KG1 (cell line): Measurements from ENCODE around the gene DAB2IP.
"Not testable (repeated sequence)": the region's sequence is repeated elsewhere in the genome, so short reads cannot be mapped to it uniquely, and the experiment has no call there.

Experiments used
- DNase-seq: peaks from one replicate; lab custom pipeline; 2025; lab: John Stamatoyannopoulos, UW

The DAB2IP gene

GRCh38 chr9:121725008-121725775 lies 73.8 kb downstream of the DAB2IP start:
- DNase-seq, result no peak

GRCh38 chr9:121727295-121728020 lies 76.0 kb downstream of the DAB2IP start:
- DNase-seq, result no peak

GRCh38 chr9:121728916-121729315 lies 77.5 kb downstream of the DAB2IP start:
- no peak for DNase-seq

GRCh38 chr9:121729769-121730562 lies 78.5 kb downstream of the DAB2IP start:
- no peak for DNase-seq

GRCh38 chr9:121731090-121731489 lies 79.7 kb downstream of the DAB2IP start:
- no peak for DNase-seq

GRCh38 chr9:121731919-121732318 lies 80.5 kb downstream of the DAB2IP start:
- no peak for DNase-seq

- DNase-seq, result no peak
Observed at GRCh38 chr9:121732389-121732788, 81.0 kb downstream of the DAB2IP start.

GRCh38 chr9:121732886-121733285 lies 81.5 kb downstream of the DAB2IP start:
- DNase-seq, result no peak

GRCh38 chr9:121734465-121734864 lies 83.0 kb downstream of the DAB2IP start:
- no peak for DNase-seq

GRCh38 chr9:121735065-121735792 lies 83.8 kb downstream of the DAB2IP start:
- DNase-seq, result no peak

GRCh38 chr9:121735793-121736770 lies 84.6 kb downstream of the DAB2IP start:
- no peak for DNase-seq

- DNase-seq, result no peak
Observed at GRCh38 chr9:121736934-121737462, 85.6 kb downstream of the DAB2IP start.

- DNase-seq, result no peak
Observed at GRCh38 chr9:121737481-121737931, 86.1 kb downstream of the DAB2IP start.

- no peak for DNase-seq
Observed at GRCh38 chr9:121738411-121738810, 87.0 kb downstream of the DAB2IP start.

GRCh38 chr9:121738968-121739367 lies 87.5 kb downstream of the DAB2IP start:
- no peak for DNase-seq

GRCh38 chr9:121739971-121740370 lies 88.5 kb downstream of the DAB2IP start:
- DNase-seq, result no peak

- no peak for DNase-seq
Observed at GRCh38 chr9:121741228-121741918, 89.9 kb downstream of the DAB2IP start.

- not testable (repeated sequence) for DNase-seq
Observed at GRCh38 chr9:121741919-121742283, 90.5 kb downstream of the DAB2IP start.

GRCh38 chr9:121742923-121743322 lies 91.5 kb downstream of the DAB2IP start:
- DNase-seq, result no peak
